PC-3 (cell line): ENCODE results near the gene NAP1L1. TPM values are rescaled to one million over a fixed set of nuclear protein-coding genes. Genes with fewer than 3 reads are reported as not detected.

ENCODE experiments used
- ATAC-seq: fragments of 200-7000 bp; cut with Tn5 transposase; 2 replicates; pipeline ENCODE4 v1.9.1; 2020; ENCODE audit warnings: mild to moderate bottlenecking, moderate library complexity
- BruUV-seq: library from RNA; stranded (reverse); fragments of 400-500 nt; replicated peaks from 2 replicates; lab custom pipeline; 2021; lab: Mats Ljungman, UMichigan
- CTCF ChIA-PET: fragments of 300-600 bp; sonication (Branson Sonifier 250); formaldehyde crosslinking; loops from one replicate; lab custom pipeline; 2022; ENCODE audit warnings: antibody characterized with exemption; lab: Charles Lee
- POLR2A ChIA-PET: fragments of 300-600 bp; sonication (Branson Sonifier 250); formaldehyde crosslinking; loops from one replicate; lab custom pipeline; 2022; ENCODE audit warnings: antibody characterized with exemption; ENCODE audit not compliant: unreplicated experiment; lab: Charles Lee
- DNase-seq: peaks from one replicate; pipeline ENCODE4 v3.0.0-alpha.2; 2015
- H2AFZ ChIP-seq: fragments of 300-600 bp; sonication (generic); 2 replicates; pipeline ENCODE4 v1.6.0; 2016; ENCODE audit warnings: antibody characterized with exemption, low read length
- H3F3A ChIP-seq: fragments of 300-600 bp; sonication (generic); one replicate; pipeline ENCODE4 v1.6.0; 2017; ENCODE audit warnings: antibody characterized with exemption, low read length, control low read depth, mild to moderate bottlenecking; ENCODE audit not compliant: unreplicated experiment
- H3K27ac ChIP-seq: fragments of 300-600 bp; sonication (generic); 2 replicates; pipeline ENCODE4 v1.5.1; 2016; ENCODE audit warnings: mild to moderate bottlenecking, low read length
- H3K27me3 ChIP-seq: fragments of 300-600 bp; sonication (generic); 2 replicates; pipeline ENCODE4 v1.6.1; 2016; ENCODE audit warnings: low read length, mixed read lengths
- H3K36me3 ChIP-seq: fragments of 300-600 bp; sonication (generic); 2 replicates; pipeline ENCODE4 v1.6.1; 2016; ENCODE audit warnings: low read depth, mixed run types, low read length, mixed read lengths
- H3K4me1 ChIP-seq: fragments of 300-600 bp; sonication (generic); 2 replicates; pipeline ENCODE4 v1.5.1; 2016; ENCODE audit warnings: low read length; ENCODE audit not compliant: insufficient read depth
- H3K4me2 ChIP-seq: fragments of 300-600 bp; sonication (generic); 2 replicates; pipeline ENCODE4 v1.6.0; 2016; ENCODE audit warnings: low read length
- H3K4me3 ChIP-seq: fragments of 300-600 bp; sonication (generic); 2 replicates; pipeline ENCODE4 v1.5.1; 2016; ENCODE audit warnings: mild to moderate bottlenecking, low read length, mixed read lengths
- H3K79me2 ChIP-seq: fragments of 300-600 bp; sonication (generic); 2 replicates; pipeline ENCODE4 v1.6.1; 2017; ENCODE audit warnings: low read length, mixed read lengths
- H3K9ac ChIP-seq: fragments of 300-600 bp; sonication (generic); 2 replicates; pipeline ENCODE4 v1.6.0; 2016; ENCODE audit warnings: mild to moderate bottlenecking, low read length
- H3K9me2 ChIP-seq: fragments of 300-600 bp; sonication (generic); replicated peaks from 2 replicates; pipeline ENCODE4 v1.6.1; 2016; ENCODE audit warnings: mixed run types, low read length, mixed read lengths
- H3K9me3 ChIP-seq: fragments of 300-600 bp; sonication (generic); 2 replicates; pipeline ENCODE4 v1.6.1; 2016; ENCODE audit warnings: low read length, mixed read lengths
- H4K20me1 ChIP-seq: fragments of 300-600 bp; sonication (generic); 2 replicates; pipeline ENCODE4 v1.6.1; 2016; ENCODE audit warnings: low read length, mixed read lengths
- EZH2 ChIP-seq: fragments of 300-600 bp; sonication (generic); IDR thresholded peaks from one replicate; pipeline ENCODE4 v1.6.1; 2017; ENCODE audit warnings: antibody characterized with exemption, mild to moderate bottlenecking, low read length; ENCODE audit not compliant: unreplicated experiment
- EZH2phosphoT487 ChIP-seq: fragments of 300-600 bp; sonication (generic); IDR thresholded peaks from 2 replicates; pipeline ENCODE4 v1.6.1; 2018; ENCODE audit warnings: mild to moderate bottlenecking, antibody characterized with exemption, low read length, borderline replicate concordance
- intact Hi-C: fragments of 100-400 bp; cut with micrococcal nuclease; formaldehyde crosslinking; loops from 2 replicates; pipeline ENCODE4 v1.9.0; 2023
- total RNA-seq: library from RNA; depleted of rRNA; stranded (reverse); fragments of >200 nt; gene quantifications from 2 replicates; pipeline ENCODE4 v1.2.3, GENCODE V29; 2014
- TF ChIP-seq, protein P1 (sequence below): fragments of 300-600 bp; sonication (generic); conservative IDR thresholded peaks from 2 replicates; pipeline ENCODE4 v1.5.1; 2017; ENCODE audit warnings: antibody characterized with exemption, low read depth, mild to moderate bottlenecking, low read length

The NAP1L1 gene
- total RNA-seq, 1 experiment from 2014 or later, result 200 TPM

GRCh38 chr12:76043377-76043776, 41.1 kb downstream of the NAP1L1 start:
- ChIA-PET CTCF (no interaction called here), POLR2A (interaction anchor here (0.6 kb wide), 1 partner anchor 413 kb away, joined by 3 read pairs; no protein-coding TSS in a partner anchor)
- Histone ChIP-seq H3K4me2 (no peak overlapping the region), H3K4me1 (peaks cover 13% of the 10 kb centered on the region), H3F3A (peaks cover 7% of the 10 kb centered on the region), H2AFZ (no peak overlapping the region), H3K9me2 (no peaks in the 10 kb centered on the region), H3K27me3 (no peaks in the 10 kb centered on the region), H3K9me3 (no peaks in the 10 kb centered on the region), H3K79me2 (no peaks in the 10 kb centered on the region), H3K9ac (no peak overlapping the region), H3K4me3 (no peak overlapping the region), H4K20me1 (no peaks in the 10 kb centered on the region), H3K36me3 (peaks cover 9% of the 10 kb centered on the region; the same call in 1 of the 2 replicates), H3K27ac (no peak overlapping the region)
- BruUV-seq, result no TSS peak
- DNase-seq, result no peak
- intact Hi-C loops, result no loop called here
- ATAC-seq, result no peak
- TF ChIP-seq, protein P1, sequence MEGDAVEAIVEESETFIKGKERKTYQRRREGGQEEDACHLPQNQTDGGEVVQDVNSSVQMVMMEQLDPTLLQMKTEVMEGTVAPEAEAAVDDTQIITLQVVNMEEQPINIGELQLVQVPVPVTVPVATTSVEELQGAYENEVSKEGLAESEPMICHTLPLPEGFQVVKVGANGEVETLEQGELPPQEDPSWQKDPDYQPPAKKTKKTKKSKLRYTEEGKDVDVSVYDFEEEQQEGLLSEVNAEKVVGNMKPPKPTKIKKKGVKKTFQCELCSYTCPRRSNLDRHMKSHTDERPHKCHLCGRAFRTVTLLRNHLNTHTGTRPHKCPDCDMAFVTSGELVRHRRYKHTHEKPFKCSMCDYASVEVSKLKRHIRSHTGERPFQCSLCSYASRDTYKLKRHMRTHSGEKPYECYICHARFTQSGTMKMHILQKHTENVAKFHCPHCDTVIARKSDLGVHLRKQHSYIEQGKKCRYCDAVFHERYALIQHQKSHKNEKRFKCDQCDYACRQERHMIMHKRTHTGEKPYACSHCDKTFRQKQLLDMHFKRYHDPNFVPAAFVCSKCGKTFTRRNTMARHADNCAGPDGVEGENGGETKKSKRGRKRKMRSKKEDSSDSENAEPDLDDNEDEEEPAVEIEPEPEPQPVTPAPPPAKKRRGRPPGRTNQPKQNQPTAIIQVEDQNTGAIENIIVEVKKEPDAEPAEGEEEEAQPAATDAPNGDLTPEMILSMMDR, result no peak
- TF ChIP-seq EZH2, result no peak

GRCh38 chr12:76042147-76042546, 42.3 kb downstream of the NAP1L1 start:
- no peak for TF ChIP-seq EZH2phosphoT487
- TF ChIP-seq, protein P1, result no peak
- TF ChIP-seq EZH2, result no peak
- ATAC-seq (no peak), DNase-seq (no peak)
- H3K9me2 ChIP-seq, result no peaks in the 10 kb centered on the region
- no peak overlapping the region for H3K9ac ChIP-seq
- H3K36me3 ChIP-seq, result peaks cover 8% of the 10 kb centered on the region; the same call in 1 of the 2 replicates
- BruUV-seq, result no TSS peak
- H3K4me3 ChIP-seq, result no peak overlapping the region
- H3F3A ChIP-seq, result peaks cover 7% of the 10 kb centered on the region
- intact Hi-C loops, result no loop called here
- no peaks in the 10 kb centered on the region for H3K79me2 ChIP-seq
- no peak overlapping the region for H3K27ac ChIP-seq
- no peaks in the 10 kb centered on the region for H3K9me3 ChIP-seq
- H2AFZ ChIP-seq, result no peak overlapping the region
- H4K20me1 ChIP-seq, result no peaks in the 10 kb centered on the region
- CTCF ChIA-PET, result no interaction called here
- POLR2A ChIA-PET, result interaction anchor here (0.6 kb wide), 1 partner anchor 208 kb away, joined by 5 read pairs; no protein-coding TSS in a partner anchor
- H3K4me1 ChIP-seq, result peaks cover 25% of the 10 kb centered on the region
- no peaks in the 10 kb centered on the region for H3K27me3 ChIP-seq
- H3K4me2 ChIP-seq, result no peak overlapping the region

DNA sequence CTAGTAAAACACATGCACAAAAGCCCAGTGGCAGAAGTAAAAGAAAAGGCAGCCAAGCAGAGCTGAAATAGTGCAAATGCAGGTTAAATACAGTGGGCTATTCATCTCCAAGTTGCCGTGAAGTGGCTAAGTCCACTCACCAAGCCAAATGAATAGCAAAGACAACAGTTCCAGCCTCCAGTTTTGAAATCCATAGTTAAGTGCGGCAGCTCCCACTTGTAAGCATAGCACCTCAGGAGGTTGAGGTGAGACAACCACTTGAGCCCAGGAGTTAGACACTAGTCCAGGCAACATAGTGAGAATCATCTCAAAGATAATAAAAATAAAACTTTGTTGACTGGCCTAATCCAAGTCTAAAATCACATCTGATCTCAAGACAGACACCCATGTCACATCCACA, 43.1 kb downstream of the NAP1L1 start:
- Histone ChIP-seq H3K9ac (no peak overlapping the region), H3K9me2 (no peaks in the 10 kb centered on the region), H3K4me1 (peaks cover 25% of the 10 kb centered on the region), H3K4me2 (no peak overlapping the region), H3K9me3 (no peaks in the 10 kb centered on the region), H3K27ac (no peak overlapping the region), H3K4me3 (no peak overlapping the region), H4K20me1 (no peaks in the 10 kb centered on the region), H2AFZ (no peak overlapping the region), H3F3A (peaks cover 7% of the 10 kb centered on the region), H3K27me3 (no peaks in the 10 kb centered on the region), H3K36me3 (peaks cover 8% of the 10 kb centered on the region; the same call in 1 of the 2 replicates), H3K79me2 (0 out of 2 replicates have a peak, but pooled peaks cover 2% of the 10 kb centered on the region)
- intact Hi-C loops, result no loop called here
- ATAC-seq, result no peak
- DNase-seq, result no peak
- ChIA-PET CTCF (no interaction called here), POLR2A (interaction anchor here (0.6 kb wide), 1 partner anchor 208 kb away, joined by 5 read pairs; no protein-coding TSS in a partner anchor)
- no TSS peak for BruUV-seq
- TF ChIP-seq EZH2 (no peak), EZH2phosphoT487 (no peak)
- TF ChIP-seq, protein P1, result no peak
